Stomach (tissue), 4 donors: ENCODE results near the gene ITGB2.

ENCODE experiments used
- EP300 ChIP-seq: sonication (generic); formaldehyde crosslinking; IDR thresholded peaks from one replicate; pipeline ENCODE4 v1.6.1; 2017; ENCODE audit warnings: antibody characterized with exemption
- POLR2A ChIP-seq, 4 donors: fragments of 450-650 bp; IDR thresholded peaks; one replicate each; pipeline ENCODE4 v1.6.1; 2016; ENCODE audit warnings: antibody characterized with exemption in 4 of 4, control low read depth in 2 of 4, mild to moderate bottlenecking in 1 of 4, moderate library complexity in 1 of 4
- POLR2AphosphoS5 ChIP-seq, 3 donors: sonication (generic); formaldehyde crosslinking; IDR thresholded peaks; one replicate each; pipeline ENCODE4 v1.6.1; 2016; ENCODE audit warnings: antibody characterized with exemption in 3 of 3
- TF ChIP-seq, protein P1 (sequence below), 7 experiments: fragments of 450-650 bp in 4 of 7; fragments of 200-600 bp in 3 of 7; sonication (generic) in 3 of 7; IDR thresholded peaks; one replicate each; pipeline ENCODE4 v1.5.1; 2016 to 2019; ENCODE audit warnings: antibody characterized with exemption in 7 of 7, control low read depth in 2 of 7, mild to moderate bottlenecking in 1 of 7

DNA sequence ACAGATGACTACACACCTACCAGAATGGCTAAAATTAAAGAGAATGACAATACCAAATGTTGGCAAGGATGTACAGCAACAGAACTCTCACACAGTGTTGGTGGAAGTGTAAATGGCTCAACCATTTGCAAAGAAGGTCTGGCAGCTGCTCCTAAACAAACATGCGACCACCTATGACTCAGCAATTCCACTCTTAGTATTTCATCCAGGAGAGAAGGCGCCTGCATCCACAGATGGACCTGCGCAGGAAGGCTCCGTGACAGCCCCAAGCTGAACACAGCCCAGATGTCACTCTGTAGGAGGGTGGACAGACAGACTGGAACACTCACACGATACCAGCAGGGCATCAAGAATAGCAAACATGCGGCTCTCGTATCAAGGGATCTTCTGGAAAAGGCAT, 53.9 kb downstream of the ITGB2 start:
- TF ChIP-seq POLR2AphosphoS5 (IDR thresholded peaks at IDR 0.05) (peak in 1 of 3 donors; percentile 34), POLR2A (IDR thresholded peaks at IDR 0.05) (no peak), EP300 (no peak)
- TF ChIP-seq, protein P1, sequence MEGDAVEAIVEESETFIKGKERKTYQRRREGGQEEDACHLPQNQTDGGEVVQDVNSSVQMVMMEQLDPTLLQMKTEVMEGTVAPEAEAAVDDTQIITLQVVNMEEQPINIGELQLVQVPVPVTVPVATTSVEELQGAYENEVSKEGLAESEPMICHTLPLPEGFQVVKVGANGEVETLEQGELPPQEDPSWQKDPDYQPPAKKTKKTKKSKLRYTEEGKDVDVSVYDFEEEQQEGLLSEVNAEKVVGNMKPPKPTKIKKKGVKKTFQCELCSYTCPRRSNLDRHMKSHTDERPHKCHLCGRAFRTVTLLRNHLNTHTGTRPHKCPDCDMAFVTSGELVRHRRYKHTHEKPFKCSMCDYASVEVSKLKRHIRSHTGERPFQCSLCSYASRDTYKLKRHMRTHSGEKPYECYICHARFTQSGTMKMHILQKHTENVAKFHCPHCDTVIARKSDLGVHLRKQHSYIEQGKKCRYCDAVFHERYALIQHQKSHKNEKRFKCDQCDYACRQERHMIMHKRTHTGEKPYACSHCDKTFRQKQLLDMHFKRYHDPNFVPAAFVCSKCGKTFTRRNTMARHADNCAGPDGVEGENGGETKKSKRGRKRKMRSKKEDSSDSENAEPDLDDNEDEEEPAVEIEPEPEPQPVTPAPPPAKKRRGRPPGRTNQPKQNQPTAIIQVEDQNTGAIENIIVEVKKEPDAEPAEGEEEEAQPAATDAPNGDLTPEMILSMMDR (IDR thresholded peaks at IDR 0.05), result no peak
